ENCODE results near the gene SGSM2. TPM values are rescaled to one million over a fixed set of nuclear protein-coding genes. Genes with fewer than 3 reads are reported as not detected.
"Not testable (repeated sequence)": the region's sequence is repeated elsewhere in the genome, so short reads cannot be mapped to it uniquely, and the experiment has no call there.

The SGSM2 gene
- total and polyA plus RNA-seq, 2 donors (not counting 1 experiment from before 2014, with no cell fraction given): 139 to 181 TPM

GRCh38 chr17:2312736-2313135 is 24.6 kb upstream of the SGSM2 start:
- Histone ChIP-seq H3K79me2 (ENCODE audit: control insufficient read depth, insufficient read depth, low read length) (no peaks in the 10 kb centered on the region), H3K4me3 (ENCODE audit: control extremely low read depth in 1 of 5, extremely low read depth in 1 of 5, insufficient read depth in 1 of 5, low read depth in 2 of 5, low read length in 4 of 5) (no peak overlapping the region)
- no peaks in the 10 kb centered on the region for H3K9me3 Mint-ChIP-seq (ENCODE audit: insufficient read depth)

GRCh38 chr17:2316916-2317205 is 20.4 kb upstream of the SGSM2 start:
- H3K27ac ChIP-seq (ENCODE audit: low read length in 2 of 2); H3K36me3 ChIP-seq (replicated peaks in 1 of 2; ENCODE audit: control extremely low read depth in 1 of 2, control insufficient read depth in 1 of 2, extremely low read depth in 1 of 2, insufficient read depth in 2 of 2, low read length in 1 of 2); H3K4me1 Mint-ChIP-seq; H3K79me2 ChIP-seq (ENCODE audit: control insufficient read depth, insufficient read depth, low read length); H3K9me3 Mint-ChIP-seq (ENCODE audit: insufficient read depth); H2AFZ ChIP-seq (ENCODE audit: insufficient read depth, low read depth, low read length, poor library complexity, severe bottlenecking); H3K4me3 ChIP-seq (ENCODE audit: control extremely low read depth in 1 of 5, extremely low read depth in 1 of 5, insufficient read depth in 1 of 5, low read depth in 2 of 5, low read length in 4 of 5); H3K27ac Mint-ChIP-seq; H3K4me3 Mint-ChIP-seq; H3K27me3 Mint-ChIP-seq; POLR2A ChIA-PET; H3K9me3 ChIP-seq (ENCODE audit: control extremely low read depth in 1 of 3, control insufficient read depth in 2 of 3, insufficient read depth in 1 of 3, low read length in 2 of 3); ATAC-seq (ENCODE audit: low read depth); H3K4me1 ChIP-seq (ENCODE audit: control insufficient read depth in 2 of 2, insufficient read depth in 2 of 2, low read length in 2 of 2); H4K20me1 ChIP-seq (ENCODE audit: control insufficient read depth, insufficient read depth, low read length, poor library complexity, severe bottlenecking); H3K9ac ChIP-seq (ENCODE audit: low read length); intact Hi-C loops (cut with micrococcal nuclease); H3K27me3 ChIP-seq (replicated peaks in 1 of 4; ENCODE audit: control extremely low read depth in 1 of 4, control insufficient read depth in 3 of 4, insufficient read depth in 4 of 4, low read length in 3 of 4); DNase-seq; H3K4me2 ChIP-seq (replicated peaks; ENCODE audit: low read depth, low read length, poor library complexity, severe bottlenecking): not testable (repeated sequence)
- CTCF ChIA-PET: interaction anchor here (0.7 kb wide), 1 partner anchor 16 kb away, joined by 7 read pairs; no protein-coding TSS in a partner anchor
- 100% methylated on average over 1 of the region's 7 CpGs for WGBS (ENCODE audit: insufficient coverage)

More at GRCh38 chr17:2312736-2313135, 24.6 kb upstream of the SGSM2 start:
- WGBS (ENCODE audit: insufficient coverage): 100% methylated on average over 2 of the region's 5 CpGs
- no peak overlapping the region for H3K4me2 ChIP-seq (replicated peaks; ENCODE audit: low read depth, low read length, poor library complexity, severe bottlenecking)
- no peak overlapping the region for H3K4me3 Mint-ChIP-seq
- ATAC-seq (ENCODE audit: low read depth) (no peak), DNase-seq (no peak)
- no peak overlapping the region for H2AFZ ChIP-seq (ENCODE audit: insufficient read depth, low read depth, low read length, poor library complexity, severe bottlenecking)
- no peaks in the 10 kb centered on the region for H3K27me3 ChIP-seq (replicated peaks in 1 of 4; ENCODE audit: control extremely low read depth in 1 of 4, control insufficient read depth in 3 of 4, insufficient read depth in 4 of 4, low read length in 3 of 4)
- no peaks in the 10 kb centered on the region for H4K20me1 ChIP-seq (ENCODE audit: control insufficient read depth, insufficient read depth, low read length, poor library complexity, severe bottlenecking)
- H3K36me3 ChIP-seq (replicated peaks in 1 of 2; ENCODE audit: control extremely low read depth in 1 of 2, control insufficient read depth in 1 of 2, extremely low read depth in 1 of 2, insufficient read depth in 2 of 2, low read length in 1 of 2): no peaks in the 10 kb centered on the region
- H3K27me3 Mint-ChIP-seq: no peaks in the 10 kb centered on the region
- intact Hi-C loops (cut with micrococcal nuclease): no loop called here
- TF ChIP-seq EZH2 (IDR thresholded peaks at IDR 0.05; ENCODE audit: borderline replicate concordance, insufficient read depth, low read depth, low read length, poor library complexity, severe bottlenecking): no peak
- no peak for TF ChIP-seq CTCF (IDR thresholded peaks at IDR 0.05)
- H3K27ac Mint-ChIP-seq: no peak overlapping the region
- POLR2A ChIA-PET: no interaction called here
- H3K9ac ChIP-seq (ENCODE audit: low read length): no peak overlapping the region
- CTCF ChIA-PET: no interaction called here
- H3K27ac ChIP-seq (ENCODE audit: low read length in 2 of 2): no peak overlapping the region
- H3K4me1 Mint-ChIP-seq: peaks cover 2% of the 10 kb centered on the region
- no peaks in the 10 kb centered on the region for H3K9me3 ChIP-seq (ENCODE audit: control extremely low read depth in 1 of 3, control insufficient read depth in 2 of 3, insufficient read depth in 1 of 3, low read length in 2 of 3)
- H3K4me1 ChIP-seq (ENCODE audit: control insufficient read depth in 2 of 2, insufficient read depth in 2 of 2, low read length in 2 of 2): no peaks in the 10 kb centered on the region
